WTC11 (cell line): ENCODE measurements around the gene GSK3B.

ENCODE experiments used
- AFF4 ChIP-seq: sonication (generic); formaldehyde crosslinking; IDR thresholded peaks from 2 replicates; pipeline ENCODE4 v1.8.1; 2023; ENCODE audit warnings: mild to moderate bottlenecking, missing genetic modification reagents, borderline replicate concordance
- CREM ChIP-seq: sonication (generic); formaldehyde crosslinking; IDR thresholded peaks from 2 replicates; pipeline ENCODE4 v1.8.1; 2022; ENCODE audit warnings: mild to moderate bottlenecking, missing genetic modification reagents, moderate library complexity
- CTCF ChIP-seq: fragments of 200-600 bp; IDR thresholded peaks from 2 replicates; pipeline ENCODE4 v1.8.0; 2022; ENCODE audit warnings: antibody characterized with exemption
- NR2C2 ChIP-seq: sonication (generic); formaldehyde crosslinking; IDR thresholded peaks from 2 replicates; pipeline ENCODE4 v1.8.0; 2022; ENCODE audit warnings: mild to moderate bottlenecking, missing genetic modification reagents
- ZNF263 ChIP-seq: sonication (generic); formaldehyde crosslinking; IDR thresholded peaks from 2 replicates; pipeline ENCODE4 v1.8.1; 2022; ENCODE audit warnings: low read depth, mild to moderate bottlenecking, moderate library complexity, missing genetic modification reagents

GRCh38 chr3:119864476-119864875, 229.8 kb downstream of the GSK3B start:
- TF ChIP-seq CREM (CRISPR knock-in tag) (no peak), CTCF (no peak), AFF4 (CRISPR knock-in tag) (no peak), ZNF263 (no peak), NR2C2 (CRISPR knock-in tag) (no peak)
